ENCODE data around the gene ELN. TPM values are rescaled to one million over a fixed set of nuclear protein-coding genes. Genes with fewer than 3 reads are reported as not detected.
A peak's percentile ranks its signal among the peaks of the same experiment; 100 is the strongest.

Gene ELN
- total RNA-seq, 1 donor from 2014 or later: 83.3 TPM

DNA sequence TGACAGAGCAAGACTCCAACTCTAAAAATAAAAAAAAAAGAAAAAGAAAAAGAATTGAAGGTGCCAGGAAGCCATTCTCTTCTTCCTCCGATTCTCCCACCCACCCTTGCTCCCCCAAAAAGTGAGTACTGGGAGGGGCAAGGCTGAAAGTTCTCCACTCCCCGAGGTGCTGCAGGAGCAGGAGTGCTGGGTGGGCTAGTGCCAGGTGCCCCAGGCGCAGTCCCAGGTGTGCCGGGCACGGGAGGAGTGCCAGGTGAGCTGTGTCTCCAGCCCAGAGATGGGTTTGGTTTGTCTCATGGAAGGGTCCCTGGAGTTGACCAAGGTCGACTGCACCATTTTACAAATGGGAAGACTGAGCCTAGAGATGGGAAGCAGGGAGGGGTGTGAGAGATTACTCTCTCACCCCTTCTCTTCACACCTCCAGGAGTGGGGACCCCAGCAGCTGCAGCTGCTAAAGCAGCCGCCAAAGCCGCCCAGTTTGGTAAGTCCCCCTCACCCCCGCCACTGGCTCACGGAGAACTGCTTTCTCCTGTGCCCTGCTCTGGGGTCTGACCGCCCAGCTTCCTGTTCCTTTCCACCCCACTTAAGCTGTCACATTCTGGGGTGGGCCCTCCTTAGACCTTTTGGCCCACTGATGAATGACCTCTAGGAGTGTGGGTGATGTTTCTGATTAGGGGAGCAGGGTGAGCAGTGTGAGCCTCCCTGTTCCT is 29.4 kb downstream of the ELN start:
- intact Hi-C loops (cut with DNase I): no loop called here
- no peaks in the 10 kb centered on the region for H3K27me3 ChIP-seq (ENCODE audit: low read depth)
- peaks cover 19% of the 10 kb centered on the region for H3K4me1 ChIP-seq
- H3K27ac ChIP-seq: no peak overlapping the region
- DNase-seq (no peak), ATAC-seq (no peak)
- no peak overlapping the region for H3K4me3 ChIP-seq
- TF ChIP-seq, protein P1, sequence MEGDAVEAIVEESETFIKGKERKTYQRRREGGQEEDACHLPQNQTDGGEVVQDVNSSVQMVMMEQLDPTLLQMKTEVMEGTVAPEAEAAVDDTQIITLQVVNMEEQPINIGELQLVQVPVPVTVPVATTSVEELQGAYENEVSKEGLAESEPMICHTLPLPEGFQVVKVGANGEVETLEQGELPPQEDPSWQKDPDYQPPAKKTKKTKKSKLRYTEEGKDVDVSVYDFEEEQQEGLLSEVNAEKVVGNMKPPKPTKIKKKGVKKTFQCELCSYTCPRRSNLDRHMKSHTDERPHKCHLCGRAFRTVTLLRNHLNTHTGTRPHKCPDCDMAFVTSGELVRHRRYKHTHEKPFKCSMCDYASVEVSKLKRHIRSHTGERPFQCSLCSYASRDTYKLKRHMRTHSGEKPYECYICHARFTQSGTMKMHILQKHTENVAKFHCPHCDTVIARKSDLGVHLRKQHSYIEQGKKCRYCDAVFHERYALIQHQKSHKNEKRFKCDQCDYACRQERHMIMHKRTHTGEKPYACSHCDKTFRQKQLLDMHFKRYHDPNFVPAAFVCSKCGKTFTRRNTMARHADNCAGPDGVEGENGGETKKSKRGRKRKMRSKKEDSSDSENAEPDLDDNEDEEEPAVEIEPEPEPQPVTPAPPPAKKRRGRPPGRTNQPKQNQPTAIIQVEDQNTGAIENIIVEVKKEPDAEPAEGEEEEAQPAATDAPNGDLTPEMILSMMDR (IDR thresholded peaks at IDR 0.05): no peak
- no peaks in the 10 kb centered on the region for H3K9me3 ChIP-seq
- peaks cover 64% of the 10 kb centered on the region for H3K36me3 ChIP-seq

DNA sequence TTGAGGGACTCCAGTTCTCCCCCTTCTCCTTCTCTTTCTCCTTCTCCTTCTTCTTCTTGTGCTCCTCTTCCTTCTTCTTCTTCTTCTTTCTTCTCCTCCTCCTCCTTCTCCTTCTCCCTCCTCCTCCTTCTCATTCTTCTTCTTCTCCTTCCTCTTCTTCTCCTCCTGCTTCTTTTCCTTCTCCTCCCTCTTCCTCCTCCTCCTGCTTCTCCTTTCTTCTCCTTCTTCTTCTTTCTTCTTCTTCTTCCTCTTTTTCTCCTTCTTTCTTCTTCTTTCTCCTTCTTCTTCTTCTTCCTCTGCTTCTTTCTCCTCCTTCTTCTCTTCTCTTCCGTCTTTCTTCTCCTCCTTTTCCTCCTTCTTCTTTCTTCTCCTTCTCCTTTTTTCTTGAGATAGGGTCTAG is 30.0 kb downstream of the ELN start:
- intact Hi-C loops (cut with DNase I): no loop called here
- Histone ChIP-seq H3K36me3 (peaks cover 67% of the 10 kb centered on the region), H3K9me3 (no peaks in the 10 kb centered on the region), H3K27ac (no peak overlapping the region), H3K27me3 (ENCODE audit: low read depth) (no peaks in the 10 kb centered on the region), H3K4me3 (no peak overlapping the region), H3K4me1 (peaks cover 24% of the 10 kb centered on the region)
- TF ChIP-seq, protein P1 (IDR thresholded peaks at IDR 0.05): no peak
- no peak for ATAC-seq
- DNase-seq: no peak

DNA sequence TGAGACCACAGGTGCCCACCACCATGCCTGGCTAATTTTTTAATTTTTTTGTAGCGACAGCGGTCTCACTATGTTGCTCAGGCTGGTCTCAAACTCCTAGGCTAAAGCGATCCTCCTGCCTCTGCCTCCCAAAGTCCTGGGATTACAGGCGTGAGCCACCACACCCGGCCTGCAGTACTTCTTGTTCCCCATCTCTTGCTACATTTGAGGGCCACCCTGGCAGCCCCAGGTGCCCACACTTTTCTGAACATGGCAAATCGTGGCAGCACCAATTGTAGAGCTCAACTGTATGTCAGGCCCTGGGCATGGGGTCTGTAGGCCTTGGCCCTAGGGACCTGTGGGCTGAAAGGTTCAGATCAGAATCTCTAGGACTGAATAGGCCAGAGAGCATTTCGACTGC is 30.5 kb downstream of the ELN start:
- DNase-seq: no peak
- H3K4me3 ChIP-seq: no peak overlapping the region
- ATAC-seq: no peak
- H3K4me1 ChIP-seq: peaks cover 24% of the 10 kb centered on the region
- H3K9me3 ChIP-seq: no peaks in the 10 kb centered on the region
- TF ChIP-seq, protein P1 (IDR thresholded peaks at IDR 0.05): no peak
- peaks cover 71% of the 10 kb centered on the region for H3K36me3 ChIP-seq
- H3K27ac ChIP-seq: no peak overlapping the region
- H3K27me3 ChIP-seq (ENCODE audit: low read depth): no peaks in the 10 kb centered on the region
- intact Hi-C loops (cut with DNase I): no loop called here

DNA sequence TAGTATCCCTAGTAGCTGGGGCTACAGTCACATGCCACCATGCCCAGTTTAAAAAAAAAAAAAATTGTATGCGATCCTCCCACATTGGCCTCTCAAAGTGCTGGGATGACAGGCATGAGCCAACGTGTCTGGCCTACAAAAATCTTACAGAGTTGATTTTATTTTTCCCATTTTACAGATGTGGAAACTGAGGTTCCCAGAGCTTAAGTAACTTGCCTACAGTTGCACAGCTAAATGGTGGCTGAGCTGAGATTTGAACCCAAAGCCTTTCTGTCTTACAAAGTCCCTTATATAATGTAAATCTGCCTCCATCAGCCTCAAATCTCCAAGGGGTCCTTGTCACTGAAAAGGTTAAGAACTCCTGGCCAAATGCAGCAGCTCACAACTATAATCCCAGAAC is 31.1 kb downstream of the ELN start:
- H3K36me3 ChIP-seq: peaks cover 72% of the 10 kb centered on the region
- intact Hi-C loops (cut with DNase I): no loop called here
- DNase-seq: no peak
- H3K4me1 ChIP-seq: peaks cover 24% of the 10 kb centered on the region
- no peak overlapping the region for H3K4me3 ChIP-seq
- TF ChIP-seq, protein P1 (IDR thresholded peaks at IDR 0.05): no peak
- ATAC-seq: no peak
- H3K27me3 ChIP-seq (ENCODE audit: low read depth): no peaks in the 10 kb centered on the region
- H3K9me3 ChIP-seq: no peaks in the 10 kb centered on the region
- no peak overlapping the region for H3K27ac ChIP-seq

DNA sequence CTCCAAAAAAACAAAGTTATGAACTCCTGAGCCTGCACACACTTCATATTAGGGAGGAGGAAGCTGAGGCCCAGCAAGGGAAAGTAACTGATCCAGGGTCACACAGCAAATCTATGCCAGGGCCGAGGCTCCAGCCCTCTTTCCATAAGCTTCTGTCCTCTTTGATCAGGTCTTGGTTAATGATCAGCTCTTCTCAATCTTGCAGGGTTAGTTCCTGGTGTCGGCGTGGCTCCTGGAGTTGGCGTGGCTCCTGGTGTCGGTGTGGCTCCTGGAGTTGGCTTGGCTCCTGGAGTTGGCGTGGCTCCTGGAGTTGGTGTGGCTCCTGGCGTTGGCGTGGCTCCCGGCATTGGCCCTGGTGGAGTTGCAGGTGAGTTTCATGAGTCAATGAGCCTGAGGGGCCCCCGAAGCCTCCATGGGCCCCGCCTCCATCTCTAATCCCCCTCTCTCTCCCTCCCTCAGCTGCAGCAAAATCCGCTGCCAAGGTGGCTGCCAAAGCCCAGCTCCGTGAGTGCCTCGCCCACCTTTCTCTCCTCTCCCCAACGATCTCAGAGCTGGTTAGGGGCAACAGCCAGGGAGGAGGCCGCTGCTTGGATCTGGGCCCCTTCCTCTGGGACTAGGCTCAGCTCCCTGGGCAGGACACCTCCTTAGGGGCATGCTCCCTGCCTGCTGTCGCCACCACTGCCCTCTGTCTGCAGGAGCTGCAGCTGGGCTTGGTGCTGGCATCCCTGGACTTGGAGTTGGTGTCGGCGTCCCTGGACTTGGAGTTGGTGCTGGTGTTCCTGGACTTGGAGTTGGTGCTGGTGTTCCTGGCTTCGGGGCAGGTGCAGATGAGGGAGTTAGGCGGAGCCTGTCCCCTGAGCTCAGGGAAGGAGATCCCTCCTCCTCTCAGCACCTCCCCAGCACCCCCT is 32.0 kb downstream of the ELN start:
- DNase-seq: peak; percentile 81
- TF ChIP-seq, protein P1 (IDR thresholded peaks at IDR 0.05): no peak
- no peaks in the 10 kb centered on the region for H3K27me3 ChIP-seq (ENCODE audit: low read depth)
- H3K27ac ChIP-seq: peak overlapping the region; percentile 46
- H3K4me3 ChIP-seq: no peak overlapping the region
- intact Hi-C loops (cut with DNase I): no loop called here
- no peaks in the 10 kb centered on the region for H3K9me3 ChIP-seq
- peak; percentile 31 for ATAC-seq
- H3K4me1 ChIP-seq: peaks cover 24% of the 10 kb centered on the region
- H3K36me3 ChIP-seq: peaks cover 68% of the 10 kb centered on the region
